Testis (tissue), 3 donors: ENCODE data around the gene TTC27. TPM values are rescaled to one million over a fixed set of nuclear protein-coding genes. Genes with fewer than 3 reads are reported as not detected.

Experiments
- DNase-seq: peaks from one replicate; pipeline ENCODE4 v3.0.0-alpha.2; 2019
- H3K27ac ChIP-seq, 2 donors: fragments of 200-600 bp; sonication (generic); one replicate each; pipeline ENCODE4 v1.5.1; 2019
- H3K27me3 ChIP-seq: fragments of 200-600 bp; sonication (generic); one replicate; pipeline ENCODE4 v1.5.1; 2019
- H3K36me3 ChIP-seq: fragments of 200-600 bp; sonication (generic); one replicate; pipeline ENCODE4 v1.5.1; 2017; ENCODE audit warnings: low read depth; ENCODE audit errors: missing control alignments
- H3K4me1 ChIP-seq: fragments of 200-600 bp; sonication (generic); one replicate; pipeline ENCODE4 v1.5.1; 2019
- H3K4me3 ChIP-seq, 2 donors: fragments of 200-600 bp; sonication (generic); one replicate each; pipeline ENCODE4 v1.5.1; 2017 to 2019
- H3K9me3 ChIP-seq: fragments of 200-600 bp; sonication (generic); one replicate; pipeline ENCODE4 v1.5.1; 2017
- POLR2A ChIP-seq: fragments of 450-650 bp; IDR thresholded peaks from one replicate; pipeline ENCODE4 v1.6.1; 2017; ENCODE audit warnings: antibody characterized with exemption, mild to moderate bottlenecking, moderate library complexity
- WGBS, 2 donors: methylation state at CpG; one replicate each; pipeline ENCODE4 v1.1.5; 2018; 5-methylcytosine and 5-hydroxymethylcytosine counted together
- intact Hi-C: fragments of 100-400 bp; cut with DNase I; formaldehyde crosslinking; loops from one replicate; pipeline ENCODE4 v1.15.1; 2023; ENCODE audit warnings: low total_unique reads
- polyA plus RNA-seq: library from polyadenylated mRNA; stranded (reverse); fragments of 350-450 nt; fragmentation: Illumina TruSeq; extraction: RNeasy Lipid Tissue Mini Kit (QIAGEN cat#74804); gene quantifications from one replicate; pipeline ENCODE4 v1.2.3, GENCODE V29; 2014; ENCODE audit warnings: low read depth, low replicate concordance; ENCODE audit not compliant: insufficient read depth
- total RNA-seq, 2 donors: library from RNA; depleted of rRNA; stranded (reverse); fragments of >200 nt; gene quantifications; one replicate each; pipeline ENCODE4 v1.2.3, GENCODE V29; 2016
- TF ChIP-seq, protein P1 (sequence below), 3 experiments: fragments of 450-650 bp in 2 of 3; fragments of 200-600 bp in 1 of 3; sonication (generic) in 1 of 3; IDR thresholded peaks; one replicate each; pipeline ENCODE4 v1.5.1; 2016 to 2019; ENCODE audit warnings: antibody characterized with exemption in 3 of 3, mild to moderate bottlenecking in 2 of 3, moderate library complexity in 1 of 3

The TTC27 gene
- total and polyA plus RNA-seq, 3 donors from 2014 or later, result 21.6 to 32.9 (median 26.7) TPM

DNA sequence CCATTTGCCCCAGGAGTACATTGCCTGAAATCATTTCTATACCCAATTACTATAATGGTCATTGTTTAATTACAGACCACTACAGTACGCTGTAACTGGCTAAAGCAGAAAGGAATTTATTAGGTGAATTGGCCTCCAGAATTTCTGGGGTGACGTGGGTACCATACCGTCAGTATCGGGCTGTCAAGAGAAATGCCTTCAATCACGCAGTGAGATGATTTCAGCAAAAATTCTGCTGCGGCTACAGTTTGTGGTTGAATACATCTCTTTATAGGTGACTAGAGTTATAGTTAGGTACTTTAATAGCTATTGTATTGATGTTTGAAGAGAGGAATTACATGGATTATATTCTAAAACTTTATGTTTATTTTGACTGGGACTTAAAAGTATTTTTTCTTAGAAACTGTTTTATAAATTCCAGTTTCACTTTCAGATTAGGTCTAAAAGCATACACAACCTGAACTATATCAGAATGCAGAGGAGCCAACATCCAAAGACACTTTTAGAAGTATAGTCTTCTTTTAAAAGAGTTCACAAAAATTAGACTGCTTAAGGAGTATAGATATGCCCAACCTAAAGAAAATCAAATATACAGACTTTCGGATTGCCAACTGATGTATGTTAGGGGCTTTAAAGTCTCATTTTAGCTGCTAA is 128.4 kb downstream of the TTC27 start:
- Histone ChIP-seq H3K36me3 (no peaks in the 10 kb centered on the region), H3K27ac (no peak overlapping the region), H3K4me1 (peaks cover 7% of the 10 kb centered on the region), H3K4me3 (no peak overlapping the region), H3K9me3 (no peaks in the 10 kb centered on the region), H3K27me3 (no peaks in the 10 kb centered on the region)
- WGBS, 2 donors, result 65 to 74% methylated on average over 7 of the region's 7 CpGs
- intact Hi-C loops, result no loop called here
- TF ChIP-seq, protein P1, sequence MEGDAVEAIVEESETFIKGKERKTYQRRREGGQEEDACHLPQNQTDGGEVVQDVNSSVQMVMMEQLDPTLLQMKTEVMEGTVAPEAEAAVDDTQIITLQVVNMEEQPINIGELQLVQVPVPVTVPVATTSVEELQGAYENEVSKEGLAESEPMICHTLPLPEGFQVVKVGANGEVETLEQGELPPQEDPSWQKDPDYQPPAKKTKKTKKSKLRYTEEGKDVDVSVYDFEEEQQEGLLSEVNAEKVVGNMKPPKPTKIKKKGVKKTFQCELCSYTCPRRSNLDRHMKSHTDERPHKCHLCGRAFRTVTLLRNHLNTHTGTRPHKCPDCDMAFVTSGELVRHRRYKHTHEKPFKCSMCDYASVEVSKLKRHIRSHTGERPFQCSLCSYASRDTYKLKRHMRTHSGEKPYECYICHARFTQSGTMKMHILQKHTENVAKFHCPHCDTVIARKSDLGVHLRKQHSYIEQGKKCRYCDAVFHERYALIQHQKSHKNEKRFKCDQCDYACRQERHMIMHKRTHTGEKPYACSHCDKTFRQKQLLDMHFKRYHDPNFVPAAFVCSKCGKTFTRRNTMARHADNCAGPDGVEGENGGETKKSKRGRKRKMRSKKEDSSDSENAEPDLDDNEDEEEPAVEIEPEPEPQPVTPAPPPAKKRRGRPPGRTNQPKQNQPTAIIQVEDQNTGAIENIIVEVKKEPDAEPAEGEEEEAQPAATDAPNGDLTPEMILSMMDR (IDR thresholded peaks at IDR 0.05), result no peak
- no peak for TF ChIP-seq POLR2A
- no peak for DNase-seq

DNA sequence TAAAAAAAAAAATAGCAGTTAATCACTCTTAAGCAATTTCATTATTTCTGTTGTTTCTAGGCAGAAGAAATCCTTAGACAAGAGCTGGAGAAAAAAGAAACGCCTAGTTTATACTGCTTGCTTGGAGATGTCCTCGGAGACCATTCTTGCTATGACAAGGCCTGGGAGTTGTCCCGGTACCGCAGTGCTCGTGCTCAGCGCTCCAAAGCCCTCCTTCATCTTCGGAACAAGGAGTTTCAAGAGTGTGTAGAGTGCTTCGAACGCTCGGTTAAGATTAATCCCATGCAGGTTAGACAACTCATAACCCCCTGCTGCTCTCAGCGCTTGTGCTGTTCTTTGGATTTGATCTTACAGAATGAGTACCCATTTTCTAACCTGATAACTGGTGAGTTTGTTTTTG is 130.4 kb downstream of the TTC27 start:
- no peaks in the 10 kb centered on the region for H3K27me3 ChIP-seq
- no peak overlapping the region for H3K27ac ChIP-seq
- H3K4me3 ChIP-seq, result no peak overlapping the region
- H3K4me1 ChIP-seq, result no peaks in the 10 kb centered on the region
- 68 to 73% methylated on average over 11 of the region's 11 CpGs for whole genome bisulfite sequencing, 2 donors
- intact Hi-C loops, result no loop called here
- no peaks in the 10 kb centered on the region for H3K9me3 ChIP-seq
- TF ChIP-seq, protein P1 (IDR thresholded peaks at IDR 0.05), result no peak
- TF ChIP-seq POLR2A, result no peak
- no peaks in the 10 kb centered on the region for H3K36me3 ChIP-seq
- DNase-seq, result no peak

DNA sequence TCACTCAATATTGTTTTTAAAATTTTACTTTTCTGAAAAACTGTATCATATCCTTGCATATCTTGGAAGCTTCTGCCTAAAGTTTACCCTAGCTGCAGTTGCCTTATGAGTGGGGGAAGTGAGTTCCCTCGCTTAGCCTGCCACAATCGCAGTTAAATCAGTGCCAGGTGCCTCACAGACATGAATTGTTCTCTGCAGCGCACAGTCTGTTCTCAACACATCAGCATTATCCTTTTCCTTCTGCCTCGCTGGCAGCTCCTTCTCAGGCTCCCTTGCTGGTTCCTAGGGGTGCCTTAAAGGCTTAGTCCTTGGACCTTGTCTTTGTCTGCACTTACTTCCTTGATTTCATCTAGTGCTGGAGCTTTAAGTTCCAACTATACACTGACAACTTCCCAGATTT is 132.8 kb downstream of the TTC27 start:
- H3K4me3 ChIP-seq, result no peak overlapping the region
- no peaks in the 10 kb centered on the region for H3K36me3 ChIP-seq
- TF ChIP-seq POLR2A, result no peak
- H3K4me1 ChIP-seq, result no peaks in the 10 kb centered on the region
- 90 to 92% methylated on average over 4 of the region's 4 CpGs for WGBS, 2 donors
- intact Hi-C loops, result no loop called here
- no peaks in the 10 kb centered on the region for H3K27me3 ChIP-seq
- no peak overlapping the region for H3K27ac ChIP-seq
- no peaks in the 10 kb centered on the region for H3K9me3 ChIP-seq
- DNase-seq, result no peak

DNA sequence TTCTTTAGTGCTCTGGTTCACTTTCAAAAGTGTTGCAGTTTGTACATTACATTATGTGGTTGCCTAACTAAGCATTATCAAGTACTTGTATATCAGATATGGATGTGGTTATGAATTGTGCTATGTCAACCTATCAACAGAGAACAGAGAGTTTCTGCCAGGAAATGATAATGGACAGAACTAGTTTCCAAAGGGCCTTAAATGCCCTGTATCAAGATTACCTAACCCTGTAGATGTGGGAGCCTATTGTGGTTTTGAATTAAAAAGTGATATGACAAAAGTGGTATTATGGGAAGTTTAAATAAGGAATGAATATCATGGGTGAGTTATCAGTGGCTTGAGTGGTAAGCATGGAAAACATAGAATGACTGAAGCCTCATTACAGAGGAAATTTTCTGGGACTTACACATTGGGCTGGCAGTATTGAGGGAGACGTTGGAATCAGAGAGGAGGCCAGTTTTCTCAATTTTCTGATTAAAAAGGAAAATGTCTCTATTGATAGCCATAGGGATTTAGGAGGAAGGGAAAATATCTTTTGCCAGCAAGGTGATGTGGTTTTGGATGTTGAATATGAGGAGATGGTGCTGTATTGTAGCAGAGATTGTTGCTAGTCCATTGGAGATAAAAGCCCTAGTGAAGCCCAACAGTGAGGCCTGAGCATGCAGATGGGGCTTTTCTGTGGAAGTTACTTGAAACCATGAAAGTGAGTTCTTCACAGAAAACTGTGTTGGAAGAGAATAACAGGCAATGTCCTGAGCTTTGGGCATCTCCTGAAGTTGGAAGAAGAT is 140.7 kb downstream of the TTC27 start:
- Histone ChIP-seq H3K27ac (no peak overlapping the region), H3K4me3 (no peak overlapping the region), H3K36me3 (no peaks in the 10 kb centered on the region), H3K27me3 (no peaks in the 10 kb centered on the region), H3K4me1 (no peaks in the 10 kb centered on the region), H3K9me3 (no peaks in the 10 kb centered on the region)
- DNase-seq, result no peak
- intact Hi-C loops, result no loop called here
- 80 to 93% methylated on average over 1 of the region's 1 CpG for WGBS, 2 donors
- TF ChIP-seq POLR2A, result no peak
- TF ChIP-seq, protein P1 (IDR thresholded peaks at IDR 0.05), result no peak

DNA sequence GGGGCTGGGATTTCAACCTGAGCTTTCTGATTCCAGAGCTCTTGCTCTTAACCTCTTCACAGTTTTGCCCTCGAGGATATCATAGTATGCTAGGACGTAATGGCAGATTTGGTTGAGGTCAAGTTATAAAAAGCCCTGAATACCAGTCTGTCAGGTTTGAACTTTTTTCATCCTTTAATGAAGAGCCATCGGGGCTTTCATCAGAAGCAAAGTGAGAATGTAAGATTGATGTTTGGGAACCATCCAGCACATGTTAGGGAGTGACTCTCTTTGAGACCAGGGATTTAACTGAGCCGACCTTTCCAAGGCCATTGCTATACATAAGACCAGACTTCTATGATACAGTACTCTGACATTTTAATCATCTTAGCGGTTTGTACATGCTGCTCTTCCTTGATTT is 142.5 kb downstream of the TTC27 start:
- TF ChIP-seq, protein P1 (IDR thresholded peaks at IDR 0.05), result no peak
- TF ChIP-seq POLR2A, result no peak
- Histone ChIP-seq H3K27me3 (no peaks in the 10 kb centered on the region), H3K4me3 (no peak overlapping the region), H3K36me3 (no peaks in the 10 kb centered on the region), H3K27ac (no peak overlapping the region), H3K4me1 (no peaks in the 10 kb centered on the region), H3K9me3 (no peaks in the 10 kb centered on the region)
- intact Hi-C loops, result no loop called here
- WGBS, 2 donors, result 61 to 70% methylated on average over 5 of the region's 5 CpGs
- no peak for DNase-seq
